Epithelial cell of esophagus (primary cell): ENCODE results near the gene CHRND.

ENCODE experiments used
- DNase-seq: peaks from one replicate; pipeline ENCODE4 v3.0.0; 2010; ENCODE audit warnings: low read depth
- H3K4me3 ChIP-seq: 2 replicates; pipeline ENCODE4 v1.5.1; 2011; ENCODE audit warnings: mild to moderate bottlenecking, low read length, control low read depth
- TF ChIP-seq, protein P1 (sequence below): IDR thresholded peaks from 2 replicates; pipeline ENCODE4 v1.5.1; 2011; ENCODE audit warnings: low read depth, mild to moderate bottlenecking, low read length, control low read depth, inconsistent platforms; ENCODE audit not compliant: insufficient read depth; ENCODE audit errors: missing control alignments

The CHRND gene

DNA sequence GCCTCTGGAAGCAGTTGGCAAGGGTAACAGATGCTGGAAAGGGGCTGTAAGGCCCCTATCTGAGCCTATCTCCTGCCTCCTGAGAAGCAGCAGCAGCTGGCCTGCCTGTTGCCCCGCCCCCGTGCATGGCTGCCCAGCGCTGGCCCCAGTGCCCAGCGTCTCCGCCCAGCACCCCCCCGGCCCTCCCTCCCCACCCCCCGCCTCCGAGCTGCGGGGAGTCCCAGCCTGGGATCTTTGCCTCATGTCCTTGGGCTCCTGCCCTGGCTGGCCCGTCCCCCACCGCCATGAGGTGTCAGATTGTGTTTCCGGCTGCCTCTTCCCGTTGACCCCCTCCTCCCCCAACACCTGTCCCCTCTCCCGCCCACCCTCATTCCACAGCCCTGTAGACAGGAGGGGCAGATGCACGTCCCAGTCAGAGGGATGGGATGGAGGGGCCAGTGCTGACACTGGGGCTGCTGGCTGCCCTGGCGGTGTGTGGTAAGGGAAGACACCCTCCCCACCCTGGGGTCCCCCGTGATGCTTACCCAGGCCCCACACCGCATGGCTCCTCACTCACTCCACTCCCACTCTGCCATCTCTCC, at the start of gene CHRND:
Gene CHRND, plus strand, starts transcription at position 370 of the 581 bp plus-strand sequence. Its CDS starts 56 bp downstream, at position 426.
- H3K4me3 ChIP-seq, result no peak within 1 kb of the TSS

DNA sequence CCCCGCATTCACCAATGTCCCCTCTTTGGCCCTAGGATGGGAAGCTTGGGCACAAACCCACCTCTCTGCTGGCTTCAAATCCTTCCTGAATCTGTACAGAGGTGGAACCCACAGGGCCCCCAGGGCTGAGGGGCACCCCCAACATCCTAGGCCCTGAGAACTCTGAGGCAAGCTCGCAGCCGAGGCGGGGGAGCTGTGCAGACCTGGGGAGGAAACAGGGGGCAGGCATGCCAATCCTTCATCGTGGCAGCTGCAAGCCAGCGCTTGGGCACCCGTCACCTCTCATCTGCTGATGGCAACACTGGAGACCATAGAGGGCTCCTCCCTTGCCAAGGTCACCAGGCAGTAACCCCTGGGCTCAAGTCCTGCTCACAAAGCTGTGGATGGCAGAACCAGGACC, 49.2 kb upstream of the CHRND start:
- TF ChIP-seq, protein P1, sequence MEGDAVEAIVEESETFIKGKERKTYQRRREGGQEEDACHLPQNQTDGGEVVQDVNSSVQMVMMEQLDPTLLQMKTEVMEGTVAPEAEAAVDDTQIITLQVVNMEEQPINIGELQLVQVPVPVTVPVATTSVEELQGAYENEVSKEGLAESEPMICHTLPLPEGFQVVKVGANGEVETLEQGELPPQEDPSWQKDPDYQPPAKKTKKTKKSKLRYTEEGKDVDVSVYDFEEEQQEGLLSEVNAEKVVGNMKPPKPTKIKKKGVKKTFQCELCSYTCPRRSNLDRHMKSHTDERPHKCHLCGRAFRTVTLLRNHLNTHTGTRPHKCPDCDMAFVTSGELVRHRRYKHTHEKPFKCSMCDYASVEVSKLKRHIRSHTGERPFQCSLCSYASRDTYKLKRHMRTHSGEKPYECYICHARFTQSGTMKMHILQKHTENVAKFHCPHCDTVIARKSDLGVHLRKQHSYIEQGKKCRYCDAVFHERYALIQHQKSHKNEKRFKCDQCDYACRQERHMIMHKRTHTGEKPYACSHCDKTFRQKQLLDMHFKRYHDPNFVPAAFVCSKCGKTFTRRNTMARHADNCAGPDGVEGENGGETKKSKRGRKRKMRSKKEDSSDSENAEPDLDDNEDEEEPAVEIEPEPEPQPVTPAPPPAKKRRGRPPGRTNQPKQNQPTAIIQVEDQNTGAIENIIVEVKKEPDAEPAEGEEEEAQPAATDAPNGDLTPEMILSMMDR, result no peak
- H3K4me3 ChIP-seq, result no peak overlapping the region
- no peak for DNase-seq

More for the DNA sequence above, at the start of gene CHRND:
- TF ChIP-seq, protein P1, result no peak
- no peak for DNase-seq

DNA sequence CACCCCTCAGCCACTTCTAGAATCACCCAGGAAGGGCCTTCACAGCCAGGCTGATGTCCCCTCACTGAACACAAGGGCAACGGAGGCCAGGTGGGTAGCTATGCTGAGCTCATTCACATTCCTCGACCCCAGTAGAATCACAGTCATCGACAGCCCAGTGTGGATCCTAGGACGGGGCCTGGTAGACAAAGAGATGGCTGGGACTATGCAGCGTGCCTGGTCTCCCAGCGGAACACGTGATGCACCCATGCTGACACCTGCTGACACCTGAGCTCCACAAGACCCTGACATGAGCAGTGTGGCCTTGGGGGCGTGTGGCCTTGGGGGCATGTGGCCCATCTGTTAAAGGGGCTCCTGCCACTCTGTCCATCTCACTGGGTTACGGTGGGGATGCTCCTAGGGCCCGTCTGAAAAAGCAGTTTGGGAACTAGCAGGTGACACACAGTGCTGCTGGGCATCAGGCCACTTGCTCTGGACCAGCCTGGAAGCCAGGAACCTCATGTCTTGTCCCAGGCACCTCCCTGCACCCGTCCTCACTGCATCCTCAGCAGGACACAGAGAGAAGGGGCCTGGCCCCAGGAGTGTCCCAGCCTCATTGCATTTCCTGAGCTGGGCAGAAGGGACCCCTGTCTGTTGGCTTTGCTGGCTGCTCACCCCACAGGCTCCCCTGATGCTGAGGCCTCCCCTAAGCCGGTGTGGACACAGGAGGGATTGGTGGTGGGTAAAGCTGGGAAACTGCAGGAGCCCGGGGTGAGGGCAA, 48.0 kb upstream of the CHRND start:
- DNase-seq, result no peak
- no peak overlapping the region for H3K4me3 ChIP-seq
- TF ChIP-seq, protein P1, result no peak

DNA sequence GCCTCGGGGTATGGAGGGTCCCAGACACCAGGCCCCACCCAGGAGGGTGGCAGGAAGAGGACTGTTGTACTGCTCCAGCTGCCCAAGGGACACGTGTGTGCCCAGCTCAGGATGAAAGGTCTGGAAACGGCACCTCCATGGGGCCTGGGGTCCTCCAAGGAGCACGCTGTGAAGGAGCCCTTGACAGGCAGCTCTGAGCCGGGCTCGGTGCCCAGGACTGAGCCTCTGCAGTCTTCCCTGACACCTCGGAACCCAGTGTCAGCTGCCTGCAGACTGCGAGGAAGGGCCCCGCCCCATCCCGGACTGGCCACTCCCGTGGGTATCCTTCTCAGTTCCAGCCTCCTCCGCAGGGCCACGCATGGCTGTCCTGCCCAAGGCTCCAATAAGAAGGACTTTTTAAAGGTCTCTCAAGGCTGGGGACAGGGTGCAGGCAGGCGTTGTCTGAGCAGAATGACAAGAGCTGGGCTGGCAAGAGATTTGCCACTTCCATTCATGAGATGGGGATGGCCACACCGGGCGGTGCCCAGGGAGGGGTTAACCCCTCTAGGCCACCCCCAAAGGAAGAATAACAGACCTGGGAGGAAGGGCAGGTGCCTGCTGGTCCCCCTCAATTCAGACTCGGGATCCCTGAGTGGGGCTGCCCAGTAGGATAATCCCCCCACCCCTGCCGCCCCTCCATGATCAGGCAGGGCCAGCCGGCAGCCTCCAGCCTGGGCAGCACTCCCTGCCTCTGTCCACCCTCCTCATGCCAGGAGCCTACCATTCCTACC, 47.2 kb upstream of the CHRND start:
- no peak for DNase-seq
- TF ChIP-seq, protein P1, result no peak
- no peak overlapping the region for H3K4me3 ChIP-seq

DNA sequence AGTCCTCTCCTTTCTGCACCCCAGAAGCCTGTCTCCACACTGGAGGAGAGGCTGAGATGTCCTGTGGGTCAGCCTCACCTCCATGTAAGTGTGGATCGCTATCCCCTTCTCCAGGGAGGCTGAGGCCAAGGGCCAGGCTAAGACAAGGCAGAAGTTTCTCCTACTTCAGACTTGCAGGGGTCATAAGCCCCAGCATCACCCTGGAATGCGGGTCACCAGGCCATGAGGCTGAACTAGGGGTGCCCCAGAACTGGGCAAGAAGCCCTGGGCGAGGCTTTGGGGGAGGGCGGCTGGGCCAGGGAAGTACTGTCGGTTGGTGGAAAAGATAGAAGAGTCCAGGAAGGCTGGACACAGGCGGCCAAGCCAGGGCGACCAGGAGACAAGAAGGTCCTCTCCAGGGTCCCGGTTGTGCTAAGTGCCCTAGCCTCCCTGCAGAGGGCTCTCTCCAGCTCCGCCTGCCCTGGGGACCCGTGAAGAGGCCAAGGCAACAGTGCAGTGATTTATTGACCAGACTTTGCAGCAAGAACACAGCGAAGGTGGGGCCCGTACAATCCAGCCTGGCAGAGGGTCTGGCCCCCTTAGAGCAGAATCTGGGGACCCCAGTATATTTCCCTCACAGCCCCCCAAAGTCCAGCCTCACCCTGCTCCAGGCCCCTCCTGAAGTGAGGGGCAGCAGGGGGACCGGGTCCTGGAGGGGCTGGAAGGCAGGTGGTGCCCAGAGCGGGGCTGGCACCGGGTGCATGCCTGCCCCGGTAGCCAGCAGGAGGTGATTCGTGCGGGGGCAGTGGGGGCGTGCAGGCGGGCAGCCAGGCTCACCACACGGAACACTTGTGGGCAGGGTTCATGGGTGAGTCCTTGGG, 46.4 kb upstream of the CHRND start:
- DNase-seq, result no peak

More for the DNA sequence above, 46.4 kb upstream of the CHRND start:
- no peak overlapping the region for H3K4me3 ChIP-seq
- TF ChIP-seq, protein P1, result no peak
